Glomerular visceral epithelial cell (primary cell): ENCODE results near the gene CHD6.

Experiments
- DNase-seq: peaks from one replicate; pipeline ENCODE4 v3.0.0-alpha.2; 2016; ENCODE audit errors: extremely low spot score

Gene CHD6

DNA sequence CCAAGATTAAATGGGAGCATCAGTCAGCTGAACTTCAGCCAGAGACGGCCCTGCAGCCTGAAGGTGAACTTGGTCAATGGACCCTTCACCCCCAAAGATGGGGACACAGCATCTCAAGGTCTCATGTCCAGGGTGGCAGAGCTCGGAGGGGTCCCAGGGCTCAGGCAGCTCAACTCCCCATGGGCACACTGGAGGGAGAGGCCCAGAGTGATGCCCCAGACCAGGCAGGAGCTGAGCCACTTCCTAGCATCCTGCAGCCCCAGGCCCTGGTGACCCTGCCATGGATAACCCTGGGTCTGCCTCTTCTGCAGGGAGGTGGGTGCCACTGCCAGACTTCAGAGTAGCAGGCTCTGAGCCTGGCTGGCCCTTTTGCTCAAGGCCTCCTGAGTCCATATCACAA lies 224.1 kb downstream of the CHD6 start:
- no peak for DNase-seq

DNA sequence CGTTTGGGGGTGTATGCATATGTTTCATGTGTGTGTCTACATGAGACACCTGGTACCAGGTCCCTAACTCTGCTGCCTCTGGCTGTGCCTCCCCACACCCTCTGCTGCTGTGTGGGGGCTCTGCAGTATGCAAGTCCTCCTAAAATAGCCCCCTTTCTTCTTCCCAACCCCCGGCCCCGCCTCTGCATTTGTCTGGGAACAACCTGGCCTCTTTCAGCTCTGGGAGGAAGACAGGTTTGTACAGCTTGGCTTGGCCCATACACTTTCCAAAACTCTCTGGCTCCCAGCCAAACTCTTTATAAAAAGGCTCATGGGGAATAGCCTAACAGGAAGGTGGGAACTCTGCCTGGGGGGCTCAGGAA lies 224.5 kb downstream of the CHD6 start:
- no peak for DNase-seq

DNA sequence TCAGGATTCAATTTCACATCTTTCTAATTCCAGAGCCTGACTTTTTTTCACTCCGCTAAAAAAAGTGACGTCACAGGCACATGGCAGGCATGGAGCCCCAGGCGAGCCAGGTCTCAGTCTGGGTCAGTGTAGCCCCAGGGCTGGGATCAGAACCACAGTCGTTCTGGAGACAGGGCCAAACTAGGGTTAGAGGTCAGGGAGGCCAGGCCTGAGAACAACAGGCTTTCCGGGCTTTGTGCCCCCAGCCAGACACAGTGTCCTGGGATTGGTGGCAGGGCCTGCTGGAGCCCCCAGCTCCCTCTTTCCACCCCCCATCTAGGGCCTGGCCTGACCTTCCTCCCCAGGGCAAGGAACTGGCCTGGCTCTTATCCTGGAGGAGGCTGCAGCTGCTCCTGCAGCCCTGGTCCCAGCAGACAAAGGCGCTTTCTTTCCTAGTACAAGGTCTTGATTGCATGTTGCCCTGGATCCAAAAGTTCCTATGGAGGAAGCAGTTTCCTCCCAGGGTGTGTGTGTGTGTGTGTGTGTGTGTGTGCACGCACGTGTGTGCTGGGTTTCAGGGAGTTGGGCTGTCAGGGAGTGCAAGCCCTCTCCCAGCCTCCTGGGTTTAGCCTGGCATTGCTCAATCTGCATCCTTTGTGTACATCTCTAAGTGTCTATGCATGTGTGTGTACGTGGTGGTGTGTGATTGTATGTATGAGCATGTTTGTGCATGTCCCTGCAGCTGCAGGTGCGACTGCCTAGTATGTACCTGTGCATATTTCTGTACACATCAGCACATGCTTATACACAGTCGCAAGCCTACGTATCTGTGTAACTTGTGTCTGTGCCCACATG lies 225.1 kb downstream of the CHD6 start:
- DNase-seq: no peak

DNA sequence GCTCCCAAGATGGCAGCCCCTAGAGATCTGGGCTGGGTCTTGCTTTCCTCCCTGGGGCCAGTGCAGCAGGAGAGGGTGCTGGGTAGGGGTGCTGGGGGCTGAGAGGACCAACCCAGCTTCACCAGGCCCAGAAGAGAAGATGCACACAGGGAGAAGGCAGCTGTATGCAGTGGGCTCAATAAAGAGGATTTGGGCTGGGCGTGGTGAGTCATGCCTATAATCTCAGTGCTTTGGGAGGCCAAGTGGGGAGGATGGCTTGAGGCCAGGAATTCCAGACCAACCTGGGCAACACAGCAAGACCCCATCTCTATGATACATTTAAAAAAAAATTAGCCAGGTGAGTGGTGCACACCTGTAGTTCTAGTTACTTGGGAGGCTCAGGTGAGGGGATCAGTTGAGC lies 225.9 kb downstream of the CHD6 start:
- no peak for DNase-seq

DNA sequence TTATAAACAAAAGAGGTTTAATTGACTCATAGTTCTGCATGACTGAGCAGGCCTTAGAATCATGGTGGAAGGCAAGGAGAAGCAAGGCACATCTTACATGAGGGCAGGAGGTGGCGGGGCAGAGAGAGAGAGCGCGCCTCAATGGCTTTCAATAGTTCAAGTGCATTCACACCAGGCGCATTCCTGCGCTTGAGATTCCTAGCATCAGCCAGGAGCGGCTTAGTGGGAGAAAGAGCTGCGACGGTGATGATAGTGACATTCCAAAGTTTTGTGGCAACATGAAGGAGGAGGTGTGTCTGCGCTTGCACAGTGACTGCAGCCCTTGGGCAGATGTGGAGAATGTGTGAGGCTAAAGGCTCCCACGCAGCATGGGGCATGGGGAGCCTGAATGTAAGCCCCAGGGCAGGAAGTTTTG lies 226.6 kb downstream of the CHD6 start:
- no peak for DNase-seq

DNA sequence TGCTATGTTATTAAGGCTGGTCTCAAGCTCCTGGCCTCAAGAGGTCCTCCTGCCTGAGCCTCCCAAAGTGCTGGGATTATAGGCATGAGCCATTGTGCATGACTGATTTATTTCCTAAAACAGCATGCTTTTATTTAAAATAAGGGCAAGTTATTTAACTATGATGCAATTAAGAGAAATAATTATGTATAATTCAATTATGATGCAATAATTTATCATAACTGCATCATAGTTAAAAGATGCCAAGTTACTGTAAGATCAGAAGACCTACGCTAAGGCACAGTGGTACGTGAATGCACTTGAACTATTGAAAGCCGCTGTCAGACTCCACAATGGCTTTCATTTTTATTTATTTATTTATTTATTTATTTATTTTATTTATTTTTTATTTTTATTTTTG lies 227.3 kb downstream of the CHD6 start:
- DNase-seq: no peak

DNA sequence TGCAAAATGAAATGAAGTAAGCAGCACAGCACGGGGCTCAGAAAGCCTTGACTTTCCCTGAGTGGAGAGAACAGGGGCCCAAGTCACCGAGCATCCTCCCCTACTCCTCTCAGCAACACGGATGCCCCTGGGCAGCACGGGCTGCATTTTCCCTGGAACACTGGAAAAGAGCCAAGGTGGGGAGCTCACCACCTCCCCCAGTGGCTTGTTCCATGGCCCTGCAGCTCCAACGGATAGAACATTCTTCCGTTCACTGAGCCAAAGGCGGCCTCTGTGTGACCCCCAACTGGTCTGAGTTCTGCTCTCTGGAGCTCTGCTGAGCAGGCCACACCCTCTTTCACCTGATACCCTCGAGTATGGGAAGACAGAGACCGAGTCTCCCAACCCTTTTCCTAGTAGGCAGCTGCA lies 230.7 kb downstream of the CHD6 start:
- no peak for DNase-seq

DNA sequence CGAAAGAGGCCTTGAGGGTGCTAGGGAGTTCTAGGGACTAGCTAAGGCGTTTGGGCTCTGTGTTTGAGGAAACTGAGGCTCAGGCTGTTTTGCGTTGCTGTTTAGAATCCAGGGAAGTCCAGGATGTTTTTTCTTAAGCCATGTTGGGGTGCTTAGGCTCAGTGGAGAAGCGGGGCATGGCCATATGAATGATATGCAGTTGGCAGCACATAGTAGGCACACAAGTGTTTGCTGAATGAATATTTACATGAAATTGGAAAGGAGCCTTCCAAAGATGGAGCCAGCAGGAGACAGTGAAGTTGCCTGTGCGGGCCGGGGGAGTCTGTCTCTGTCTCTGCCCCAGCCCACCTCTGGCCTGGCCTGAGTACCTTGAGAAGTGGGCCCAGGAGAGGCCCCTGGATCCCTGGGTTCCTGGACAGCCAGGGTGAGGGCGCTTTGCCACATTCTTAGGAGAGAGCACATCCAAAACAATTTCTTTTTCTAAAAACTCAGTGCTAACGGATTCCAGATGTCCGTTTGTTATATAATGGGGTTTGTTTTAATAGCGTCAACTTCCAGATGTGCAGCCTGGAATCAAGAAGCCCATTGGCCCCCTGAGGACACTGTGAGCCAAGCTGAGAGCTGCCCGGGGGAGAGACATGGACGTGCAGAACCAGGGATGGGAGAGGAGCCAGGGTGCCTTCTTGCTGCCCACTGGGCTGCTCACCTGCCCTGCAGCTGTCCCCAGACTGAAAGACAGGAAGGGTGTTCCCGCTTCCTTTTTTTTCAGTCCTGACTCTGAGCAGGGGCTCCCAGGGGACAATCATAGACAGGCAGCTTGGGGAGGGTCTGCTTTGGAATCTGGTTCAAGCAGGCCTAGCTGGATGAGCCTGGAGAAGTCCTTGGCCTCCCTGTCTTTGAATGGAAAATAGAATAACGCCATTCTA lies 231.4 kb downstream of the CHD6 start:
- no peak for DNase-seq

DNA sequence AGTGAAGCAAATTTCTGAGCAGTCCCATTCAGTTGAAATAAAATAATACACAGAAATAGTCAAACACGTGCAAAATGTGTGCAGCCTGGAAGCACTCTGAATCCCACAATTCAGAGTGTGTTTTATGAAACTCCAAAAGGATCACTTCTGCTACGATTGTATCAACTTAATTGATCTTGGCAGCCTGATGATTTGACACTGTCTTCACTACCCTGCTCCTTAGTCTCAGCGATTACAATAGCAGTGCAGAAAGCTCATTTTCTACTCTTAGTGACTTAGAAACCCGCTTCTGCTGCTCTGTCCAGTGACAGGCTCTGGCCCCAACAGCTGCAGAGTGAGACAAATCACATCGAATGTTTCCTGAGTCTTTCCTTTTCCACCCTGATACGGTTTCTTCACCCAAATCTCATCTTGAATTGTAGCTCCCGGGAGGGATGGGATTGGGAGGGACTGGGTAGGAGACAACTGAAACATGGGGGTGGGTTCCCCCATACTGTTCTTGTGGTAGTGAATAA lies 235.3 kb downstream of the CHD6 start:
- DNase-seq: no peak

DNA sequence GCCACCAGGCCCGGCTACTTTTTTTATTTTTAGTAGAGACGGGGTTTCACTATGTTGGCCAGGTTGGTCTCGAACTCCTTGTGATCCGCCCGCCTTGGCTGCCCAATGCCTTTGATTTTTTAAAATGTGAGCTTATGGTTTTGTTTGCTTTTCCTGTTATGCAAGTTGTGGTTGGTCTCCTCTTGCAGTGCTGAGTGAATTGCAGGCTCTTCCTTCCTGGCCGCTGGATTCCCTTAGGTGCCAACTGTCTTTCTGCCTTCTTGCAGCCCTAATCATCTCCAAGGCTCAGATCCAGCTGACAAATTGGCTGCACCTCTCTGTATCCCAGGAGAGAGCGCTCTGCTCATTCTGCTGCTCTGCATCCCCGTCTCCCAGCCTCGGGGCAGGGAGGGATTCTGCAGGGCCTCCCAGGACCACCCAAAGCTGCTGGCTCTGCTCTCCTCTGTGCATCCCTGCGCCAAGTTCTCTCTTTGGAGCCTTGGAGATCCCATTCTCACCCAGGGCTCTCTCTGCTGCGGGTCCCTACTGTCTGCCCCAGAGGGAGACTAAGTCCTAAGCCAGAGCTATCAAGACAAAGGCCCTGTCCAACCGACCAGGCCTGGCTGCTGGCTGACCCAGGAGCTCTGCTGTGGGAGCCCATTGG lies 237.5 kb downstream of the CHD6 start:
- no peak for DNase-seq

DNA sequence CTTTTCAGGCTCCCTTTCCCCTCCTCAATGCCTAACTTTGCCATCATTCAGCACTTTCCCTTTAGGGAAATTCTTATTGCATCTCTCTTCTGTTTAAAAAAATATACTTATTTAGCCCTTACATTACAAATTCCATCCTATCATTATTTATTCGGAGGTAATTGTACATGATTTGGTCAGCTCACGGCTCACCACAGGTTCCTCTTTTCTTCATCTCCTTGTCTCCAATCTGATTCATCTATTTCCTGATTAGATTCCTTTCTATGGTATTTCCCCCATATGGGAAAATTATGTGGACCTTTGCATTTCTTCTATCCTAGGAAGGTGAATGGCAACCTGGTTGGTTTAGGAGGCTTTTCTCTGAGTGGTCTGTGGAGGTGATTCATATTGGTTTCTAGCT lies 238.6 kb downstream of the CHD6 start:
- no peak for DNase-seq

DNA sequence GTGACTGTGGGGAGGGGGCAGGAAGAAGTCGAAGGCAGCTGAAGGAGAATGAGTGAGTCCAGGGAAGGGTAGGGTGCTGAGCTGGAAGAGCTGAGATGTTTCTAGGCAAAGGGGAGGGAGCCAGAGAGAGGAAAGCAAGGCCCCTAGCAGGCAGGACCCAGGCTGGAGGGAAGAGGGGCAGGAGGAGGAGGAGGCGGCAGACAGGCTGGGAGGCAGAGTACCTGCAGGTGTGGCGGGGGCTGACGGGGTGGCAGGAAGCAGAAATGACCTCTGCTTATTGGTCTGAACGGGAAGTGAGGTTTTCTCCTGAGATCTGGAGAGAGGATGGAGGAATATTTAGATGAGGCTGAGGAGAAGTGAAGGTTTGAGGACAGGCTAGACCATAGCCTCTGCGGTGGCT lies 240.9 kb downstream of the CHD6 start:
- DNase-seq: no peak

DNA sequence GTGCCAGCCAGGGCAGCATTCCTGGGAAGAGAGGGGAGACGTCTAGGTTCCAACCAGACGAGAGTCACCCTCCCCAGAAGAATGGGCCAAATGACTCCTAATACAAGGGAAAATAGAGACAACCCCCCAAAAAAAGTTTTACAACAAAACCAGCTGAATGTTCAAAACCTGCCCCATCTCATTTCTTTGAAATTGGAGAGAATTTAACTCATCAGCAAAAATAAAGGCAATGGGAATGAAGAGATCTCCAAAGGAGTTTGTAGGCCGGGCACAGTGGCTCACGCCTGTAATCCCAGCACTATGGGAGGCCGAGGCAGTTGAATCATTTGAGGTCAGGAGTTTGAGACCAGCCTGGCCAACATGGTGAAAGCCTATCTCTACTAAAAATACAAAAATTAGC lies 241.8 kb downstream of the CHD6 start:
- DNase-seq: no peak

DNA sequence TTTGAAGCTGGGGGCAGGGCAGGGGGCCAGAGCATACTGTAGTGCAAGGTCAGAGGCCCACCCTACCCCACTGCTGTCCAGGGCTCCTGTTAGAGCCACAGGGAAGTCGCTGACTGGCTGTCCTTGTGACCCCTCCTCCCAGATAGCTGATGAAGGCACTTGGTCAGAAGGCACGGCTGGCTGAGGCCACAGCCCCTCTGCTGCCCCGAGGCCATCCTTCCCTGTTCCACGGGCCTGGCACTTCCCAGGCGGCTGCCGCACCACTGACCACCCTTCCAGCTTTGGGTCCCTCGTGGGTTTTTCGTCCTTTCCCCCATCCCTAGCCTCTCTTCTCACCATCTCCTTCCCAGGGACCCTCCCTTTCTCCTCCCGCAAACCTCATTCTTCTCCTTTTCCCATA lies 242.3 kb downstream of the CHD6 start:
- no peak for DNase-seq

DNA sequence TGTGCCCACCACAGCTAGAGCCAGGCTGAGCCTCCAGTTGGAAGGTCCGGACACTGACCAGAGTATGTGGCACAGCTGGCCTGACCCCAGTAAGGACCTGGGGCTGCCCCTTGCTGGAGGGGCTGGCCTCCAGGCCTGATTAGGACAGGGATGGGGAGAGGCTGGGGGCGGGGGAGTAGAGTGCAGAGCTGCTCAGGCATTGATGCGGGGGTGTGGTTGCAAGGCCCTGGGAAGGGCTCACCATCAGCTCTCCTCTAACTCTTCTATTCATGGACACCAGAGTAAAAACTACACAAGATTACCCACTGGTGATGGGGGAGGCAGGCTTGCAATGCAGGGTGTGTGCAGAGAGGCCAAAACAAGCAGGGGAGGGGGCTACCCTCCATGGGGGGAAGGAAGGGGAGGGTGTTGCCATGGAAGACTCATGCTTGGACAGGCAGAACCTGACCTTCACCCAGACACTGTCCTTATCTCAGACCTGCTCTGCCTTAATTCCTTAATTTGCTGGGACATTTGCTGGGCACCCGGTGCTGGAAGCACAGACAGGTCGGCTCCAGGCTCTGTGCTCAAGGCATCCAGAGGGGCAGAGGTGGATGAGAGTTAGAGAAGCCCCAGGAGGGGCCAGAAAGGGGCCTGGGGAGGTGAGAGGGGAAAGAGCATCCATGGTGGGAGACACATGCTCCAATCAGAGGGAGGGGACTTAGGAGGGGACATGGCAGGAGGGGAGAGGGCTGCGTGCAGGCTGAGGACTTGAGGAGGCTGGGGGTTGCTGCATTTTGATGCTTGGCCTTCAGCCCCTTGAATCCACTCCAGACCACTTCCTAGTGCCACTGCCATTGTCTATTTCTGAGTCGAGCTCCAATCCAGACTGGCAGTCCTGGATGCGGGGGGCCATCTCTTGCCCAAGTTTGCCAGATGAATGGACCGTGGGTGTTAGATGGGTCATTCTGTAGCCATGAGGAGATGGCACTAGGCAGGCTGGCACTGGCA lies 244.0 kb downstream of the CHD6 start:
- no peak for DNase-seq

DNA sequence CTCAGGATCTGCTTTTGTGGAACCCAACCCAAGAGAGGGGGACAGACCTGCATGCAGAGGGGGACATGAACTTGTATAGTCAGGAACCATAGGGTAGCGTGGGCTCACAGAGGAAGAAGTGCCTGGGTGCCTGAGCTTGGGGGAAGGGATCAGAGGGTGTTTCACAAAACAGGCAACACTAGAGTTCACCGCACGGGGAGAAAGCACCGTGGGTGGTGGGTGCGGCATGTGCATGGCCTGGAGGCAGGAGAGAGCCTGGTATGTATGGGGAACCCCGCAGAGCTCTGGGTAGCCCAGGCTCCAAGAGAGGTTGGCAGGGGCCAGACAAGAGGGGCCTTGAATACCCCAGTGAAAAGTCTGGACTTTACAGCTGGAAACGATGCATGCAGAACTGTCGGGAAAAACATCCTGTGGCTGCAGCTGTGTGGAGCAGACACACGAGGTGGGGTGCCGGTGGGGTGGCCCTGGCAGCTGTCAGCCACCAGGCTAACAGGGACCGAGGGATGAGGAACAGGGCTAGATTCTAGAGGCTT lies 244.9 kb downstream of the CHD6 start:
- DNase-seq: no peak

DNA sequence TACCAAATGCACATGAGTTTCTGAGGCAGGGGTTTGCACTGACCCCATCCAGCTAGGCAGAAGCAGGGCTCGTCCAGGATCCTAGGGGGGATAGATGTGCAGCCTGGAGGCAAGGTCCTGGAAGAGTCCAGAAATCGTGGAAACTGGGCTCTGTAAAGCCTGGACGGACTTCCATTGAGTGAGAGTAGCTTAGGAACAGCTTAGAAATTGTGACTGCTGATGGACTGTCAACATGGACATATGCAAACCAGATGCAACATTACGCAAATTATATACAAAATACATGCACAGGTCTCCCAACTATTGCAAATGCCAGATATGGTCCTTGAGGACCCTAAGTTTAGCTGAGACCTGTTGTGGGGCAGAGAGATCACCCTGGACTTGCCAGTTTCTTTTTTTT lies 246.8 kb downstream of the CHD6 start:
- DNase-seq: no peak

DNA sequence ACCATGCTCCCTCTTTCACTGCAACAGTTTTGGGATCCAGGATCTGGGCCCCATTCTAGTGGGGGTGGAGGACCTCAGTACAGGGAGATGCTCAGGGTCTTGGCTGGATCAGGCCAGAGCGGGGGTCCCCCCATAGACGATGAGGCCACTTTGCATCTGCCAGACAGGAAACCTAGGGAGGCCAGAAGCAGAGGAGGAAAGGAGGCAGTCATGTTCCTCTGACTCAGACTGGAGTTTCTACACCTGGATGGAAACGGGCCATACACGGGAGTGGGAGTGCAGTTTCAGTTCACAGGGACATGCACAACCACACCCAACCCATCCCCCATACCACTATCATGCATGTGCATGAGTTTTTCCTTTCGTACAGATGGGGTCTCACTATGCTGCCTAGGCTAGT lies 248.0 kb downstream of the CHD6 start:
- DNase-seq: no peak

DNA sequence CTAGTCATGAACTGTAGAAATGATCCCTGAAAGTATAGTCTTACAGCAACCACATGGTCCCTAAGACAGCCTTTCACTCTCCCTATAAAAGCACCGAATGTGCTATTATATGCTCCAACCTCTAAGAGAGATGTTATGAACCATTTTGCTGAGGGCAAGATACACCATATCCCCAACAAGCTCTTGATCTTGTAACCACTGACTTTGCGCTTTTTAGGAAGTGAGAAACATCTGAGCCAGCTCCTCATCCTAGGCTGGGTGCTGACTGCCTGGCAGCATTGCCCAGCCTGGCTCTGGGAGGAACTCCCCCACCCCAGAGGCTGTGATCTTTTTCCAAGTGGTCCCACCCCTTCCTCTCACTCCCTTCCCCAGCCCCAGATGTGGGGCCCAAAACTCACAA lies 248.5 kb downstream of the CHD6 start:
- DNase-seq: no peak

DNA sequence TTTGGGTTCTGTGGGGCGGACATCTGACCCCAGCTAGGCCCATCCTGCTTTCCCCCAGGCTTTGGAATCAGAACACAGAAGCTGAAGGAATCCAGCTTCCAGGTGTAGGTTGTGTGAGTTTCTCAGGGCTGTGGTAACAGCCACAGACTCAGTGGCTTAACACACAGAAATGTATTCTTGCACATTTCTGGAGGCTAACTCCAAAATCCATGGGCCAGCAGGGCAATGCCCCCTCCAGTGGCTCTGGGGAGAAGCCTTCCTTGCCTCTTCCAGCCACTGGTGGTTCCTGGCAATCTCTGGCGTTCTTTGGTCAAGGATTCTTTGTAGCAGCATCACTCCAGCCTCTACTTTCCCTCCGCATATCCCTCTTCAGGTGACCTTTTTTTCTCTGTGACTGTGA lies 250.2 kb downstream of the CHD6 start:
- DNase-seq: no peak

DNA sequence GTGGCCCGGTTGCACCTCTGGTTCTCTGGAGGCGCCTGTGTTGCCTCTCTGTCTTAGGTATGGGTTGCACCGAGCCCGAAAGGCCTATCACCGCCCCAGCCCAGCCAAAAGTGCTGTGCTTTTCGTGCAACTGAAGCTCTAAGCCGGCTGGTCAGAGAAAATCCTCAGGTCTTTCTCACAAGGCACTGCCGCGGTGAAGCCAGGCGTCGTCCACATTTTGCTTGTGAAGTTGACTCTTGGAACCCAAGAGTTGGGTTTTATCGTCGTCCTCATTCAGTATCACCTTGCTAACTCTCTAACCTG lies 250.8 kb downstream of the CHD6 start:
- DNase-seq: no peak
